Endodermal cell (in vitro differentiated cells): ENCODE measurements around the gene CAPN1. TPM values are rescaled to one million over a fixed set of nuclear protein-coding genes. Genes with fewer than 3 reads are reported as not detected.
A peak's percentile ranks its signal among the peaks of the same experiment; 100 is the strongest.

Experiments used
- DNase-seq: peaks from one replicate; pipeline ENCODE4 v3.0.0-alpha.2; 2017
- H3K27ac ChIP-seq: 2 replicates; pipeline ENCODE4 v1.5.1; 2013; ENCODE audit warnings: mild to moderate bottlenecking, low read depth, low read length, moderate library complexity
- H3K27me3 ChIP-seq: 2 replicates; pipeline ENCODE4 v1.6.1; 2013; ENCODE audit warnings: mild to moderate bottlenecking, low read length, moderate library complexity; ENCODE audit not compliant: insufficient read depth, control insufficient read depth, poor library complexity, severe bottlenecking
- H3K36me3 ChIP-seq: 2 replicates; pipeline ENCODE4 v1.7.0; 2013; ENCODE audit warnings: mild to moderate bottlenecking, low read length, moderate library complexity; ENCODE audit not compliant: control insufficient read depth, insufficient read depth
- H3K4me1 ChIP-seq: one replicate; pipeline ENCODE4 v1.7.0; 2013; ENCODE audit warnings: low read length; ENCODE audit not compliant: control insufficient read depth, insufficient read depth
- H3K4me3 ChIP-seq: 2 replicates; pipeline ENCODE4 v1.5.1; 2013; ENCODE audit warnings: mild to moderate bottlenecking, low read length, moderate library complexity
- H3K9ac ChIP-seq: 2 replicates; pipeline ENCODE4 v1.6.1; 2013; ENCODE audit warnings: mild to moderate bottlenecking, low read length, moderate library complexity; ENCODE audit not compliant: poor library complexity, severe bottlenecking; ENCODE audit errors: extremely low read depth
- H3K9me3 ChIP-seq: 2 replicates; pipeline ENCODE4 v1.6.1; 2013; ENCODE audit warnings: mild to moderate bottlenecking, low read length, moderate library complexity; ENCODE audit not compliant: control insufficient read depth
- H3K27ac Mint-ChIP-seq: 2 replicates; pipeline ENCODE4 v1.8.0; 2020; ENCODE audit warnings: mixed read lengths
- H3K27me3 Mint-ChIP-seq: 2 replicates; pipeline ENCODE4 v1.8.0; 2021; ENCODE audit warnings: mild to moderate bottlenecking, mixed read lengths; ENCODE audit not compliant: insufficient read depth
- H3K36me3 Mint-ChIP-seq: 2 replicates; pipeline ENCODE4 v1.8.0; 2020; ENCODE audit warnings: low read depth, mixed read lengths
- H3K4me1 Mint-ChIP-seq: 2 replicates; pipeline ENCODE4 v1.8.0; 2020; ENCODE audit warnings: mixed read lengths
- H3K4me3 Mint-ChIP-seq: 2 replicates; pipeline ENCODE4 v1.8.0; 2020; ENCODE audit warnings: mild to moderate bottlenecking, moderate library complexity, mixed read lengths
- H3K9me3 Mint-ChIP-seq: 2 replicates; pipeline ENCODE4 v1.8.0; 2020; ENCODE audit warnings: mild to moderate bottlenecking, mixed read lengths
- WGBS, 2 experiments: methylation state at CpG; one replicate each; pipeline versions ENCODE4 v1.1.5 to v1.1.7; 2013; ENCODE audit warnings: missing lambda C conversion rate in 2 of 2, mixed read lengths in 1 of 2; ENCODE audit not compliant: insufficient coverage in 1 of 2, insufficient read length in 1 of 2; 5-methylcytosine and 5-hydroxymethylcytosine counted together
- total RNA-seq, 2 donors: library from RNA; stranded (reverse); fragmentation: NEBNext Ultra II Directional in 1 of 2; extraction: Animal tissue kit (Norgen Biotek cat#: 25700) in 1 of 2; gene quantifications; 2 replicates in 1 of 2; 3 replicates in 1 of 2; pipeline ENCODE4 v1.2.1, GENCODE V29; 2021
- TF ChIP-seq, protein P1 (sequence below): fragments of 200-600 bp; sonication (generic); conservative IDR thresholded peaks from 2 replicates; pipeline ENCODE4 v1.5.0; 2021; ENCODE audit warnings: antibody characterized with exemption, mild to moderate bottlenecking

The CAPN1 gene
- total RNA-seq, 2 donors from 2014 or later: 183 to 223 TPM

DNA sequence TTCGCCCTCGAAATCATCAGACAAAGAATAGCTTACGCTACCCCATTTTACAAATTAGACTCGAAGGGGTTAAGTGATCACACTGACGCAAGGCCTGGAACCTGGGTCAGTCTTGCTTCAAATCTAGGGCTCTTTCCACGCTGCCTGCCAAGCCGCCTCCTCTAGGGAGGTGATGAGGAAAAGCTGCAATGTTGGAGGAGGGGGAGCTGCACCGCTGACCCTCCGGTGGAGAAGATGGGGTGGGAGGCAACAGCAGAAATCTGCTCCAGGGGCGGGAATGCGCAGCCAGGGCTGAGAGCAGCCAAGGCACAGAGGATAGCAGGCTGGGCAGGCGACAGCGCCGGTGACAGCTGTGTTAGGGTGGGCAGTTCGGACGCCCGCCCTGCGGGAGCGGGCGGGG lies 48.0 kb upstream of the CAPN1 start:
- Mint-ChIP-seq H3K4me1 (peaks cover 19% of the 10 kb centered on the region), H3K27ac (peak overlapping the region; percentile 99), H3K36me3 (peaks cover 28% of the 10 kb centered on the region), H3K4me3 (peak overlapping the region; percentile 87), H3K9me3 (no peaks in the 10 kb centered on the region), H3K27me3 (peaks cover 2% of the 10 kb centered on the region)
- H3K27ac ChIP-seq: no peak overlapping the region
- H3K9me3 ChIP-seq: no peaks in the 10 kb centered on the region
- H3K36me3 ChIP-seq: peaks cover 36% of the 10 kb centered on the region
- peak; percentile 61 for DNase-seq
- H3K9ac ChIP-seq: peak overlapping the region; percentile 98
- H3K4me1 ChIP-seq: no peaks in the 10 kb centered on the region
- WGBS, 2 experiments: 0 to 3% methylated on average over 8 to 20 of the region's 20 CpGs
- peak overlapping the region; percentile 94 for H3K4me3 ChIP-seq
- H3K27me3 ChIP-seq: no peaks in the 10 kb centered on the region
- TF ChIP-seq, protein P1, sequence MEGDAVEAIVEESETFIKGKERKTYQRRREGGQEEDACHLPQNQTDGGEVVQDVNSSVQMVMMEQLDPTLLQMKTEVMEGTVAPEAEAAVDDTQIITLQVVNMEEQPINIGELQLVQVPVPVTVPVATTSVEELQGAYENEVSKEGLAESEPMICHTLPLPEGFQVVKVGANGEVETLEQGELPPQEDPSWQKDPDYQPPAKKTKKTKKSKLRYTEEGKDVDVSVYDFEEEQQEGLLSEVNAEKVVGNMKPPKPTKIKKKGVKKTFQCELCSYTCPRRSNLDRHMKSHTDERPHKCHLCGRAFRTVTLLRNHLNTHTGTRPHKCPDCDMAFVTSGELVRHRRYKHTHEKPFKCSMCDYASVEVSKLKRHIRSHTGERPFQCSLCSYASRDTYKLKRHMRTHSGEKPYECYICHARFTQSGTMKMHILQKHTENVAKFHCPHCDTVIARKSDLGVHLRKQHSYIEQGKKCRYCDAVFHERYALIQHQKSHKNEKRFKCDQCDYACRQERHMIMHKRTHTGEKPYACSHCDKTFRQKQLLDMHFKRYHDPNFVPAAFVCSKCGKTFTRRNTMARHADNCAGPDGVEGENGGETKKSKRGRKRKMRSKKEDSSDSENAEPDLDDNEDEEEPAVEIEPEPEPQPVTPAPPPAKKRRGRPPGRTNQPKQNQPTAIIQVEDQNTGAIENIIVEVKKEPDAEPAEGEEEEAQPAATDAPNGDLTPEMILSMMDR: no peak

DNA sequence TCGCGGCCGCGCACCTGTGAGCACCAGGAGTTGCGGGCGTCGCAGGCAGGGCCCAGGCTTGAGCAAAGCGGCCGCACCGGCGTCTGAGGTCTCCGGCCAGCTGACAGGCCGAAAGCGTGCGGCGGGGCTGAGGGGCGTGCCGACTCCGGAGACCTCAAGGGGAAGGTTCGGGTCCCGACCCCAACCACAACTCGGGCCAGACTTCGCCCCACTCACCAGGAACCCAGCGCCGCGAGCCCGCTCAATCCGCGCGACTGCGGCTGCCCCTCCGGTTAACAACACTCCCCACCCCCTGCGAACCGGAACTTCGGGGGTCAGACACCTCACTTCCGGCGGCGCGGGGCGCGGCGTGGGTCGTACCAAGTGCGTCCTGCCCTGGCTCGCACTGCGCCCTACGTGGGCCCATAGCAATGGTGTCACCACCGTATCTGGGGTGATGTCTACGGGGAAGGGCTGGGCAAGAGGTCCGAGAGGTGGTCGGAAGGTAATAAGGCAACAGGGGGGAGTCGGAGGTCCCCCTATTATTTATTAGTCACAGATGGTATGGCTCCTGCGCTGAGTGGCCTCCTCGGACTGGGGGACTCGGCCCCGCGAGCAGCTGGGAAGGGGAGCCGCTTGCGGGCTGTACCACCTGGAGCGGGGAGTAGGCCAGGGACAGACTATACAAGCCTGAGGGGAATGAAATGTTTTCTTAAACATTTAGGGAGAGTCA lies 47.3 kb upstream of the CAPN1 start, which contains the start of gene SYVN1:
SYVN1 (minus strand) TSS at position 280 of the 712 bp plus-strand sequence. CDS start 918 bp downstream, outside the sequence.
- Histone ChIP-seq H3K4me3 (peak within 1 kb of the TSS; percentile 94), H3K27me3 (no peaks in the 10 kb centered on the region), H3K9me3 (no peaks in the 10 kb centered on the region), H3K4me1 (no peaks in the 10 kb centered on the region), H3K9ac (peak within 1 kb of the TSS; percentile 98), H3K36me3 (peaks cover 32% of the 10 kb centered on the region), H3K27ac (peak within 1 kb of the TSS; percentile 99)
- H3K4me1 Mint-ChIP-seq: peaks cover 19% of the 10 kb centered on the region
- peak; percentile 94 for DNase-seq
- TF ChIP-seq, protein P1: no peak
- 0 to 1% methylated on average over 20 to 60 of the region's 60 CpGs for WGBS, 2 experiments
- peaks cover 3% of the 10 kb centered on the region for H3K27me3 Mint-ChIP-seq
- no peaks in the 10 kb centered on the region for H3K9me3 Mint-ChIP-seq
- H3K27ac Mint-ChIP-seq: peak within 1 kb of the TSS; percentile 99
- peaks cover 27% of the 10 kb centered on the region for H3K36me3 Mint-ChIP-seq
- H3K4me3 Mint-ChIP-seq: peak within 1 kb of the TSS; percentile 87

DNA sequence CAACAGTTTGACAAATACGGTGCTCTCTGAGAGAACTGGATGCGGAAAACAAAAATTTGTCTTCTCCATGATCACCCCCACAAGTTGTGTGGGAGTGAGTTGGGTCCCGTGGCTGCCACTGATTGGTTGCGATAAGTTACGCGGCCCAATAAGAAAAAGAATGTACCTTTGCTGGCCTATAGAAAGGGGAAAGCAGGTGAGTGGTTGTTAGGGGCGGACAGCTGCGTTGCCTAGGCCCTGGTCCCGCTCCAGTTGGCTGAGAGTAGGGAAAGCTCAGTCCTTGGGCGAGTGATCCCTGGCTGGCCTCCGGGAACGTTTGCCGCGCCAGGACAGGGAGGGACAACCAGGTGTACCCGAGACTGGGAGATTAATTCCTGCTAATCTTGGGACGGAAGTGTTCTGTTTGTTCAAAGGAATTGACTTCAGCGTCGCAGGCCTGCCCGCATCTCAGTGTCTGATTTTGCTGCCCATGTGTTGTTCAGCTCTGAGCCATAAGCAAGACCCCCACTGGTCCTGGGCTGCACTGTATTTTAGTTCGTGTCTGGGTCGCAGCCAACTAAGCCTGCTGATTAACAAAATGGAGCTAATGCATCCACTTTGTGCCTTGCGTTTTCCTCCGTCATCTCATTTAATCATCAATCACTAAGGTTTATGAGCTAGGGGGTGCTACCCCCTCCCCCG lies 46.6 kb upstream of the CAPN1 start:
- Histone ChIP-seq H3K4me1 (no peaks in the 10 kb centered on the region), H3K4me3 (peak overlapping the region; percentile 94), H3K27ac (peak overlapping the region; percentile 99), H3K9ac (peak overlapping the region; percentile 98), H3K36me3 (peaks cover 25% of the 10 kb centered on the region), H3K9me3 (no peaks in the 10 kb centered on the region), H3K27me3 (no peaks in the 10 kb centered on the region)
- WGBS, 2 experiments: 8 to 10% methylated on average over 16 to 24 of the region's 24 CpGs
- peak overlapping the region; percentile 87 for H3K4me3 Mint-ChIP-seq
- H3K9me3 Mint-ChIP-seq: no peaks in the 10 kb centered on the region
- TF ChIP-seq, protein P1: no peak
- DNase-seq: peak; percentile 98
- peaks cover 3% of the 10 kb centered on the region for H3K27me3 Mint-ChIP-seq
- peaks cover 23% of the 10 kb centered on the region for H3K36me3 Mint-ChIP-seq
- H3K27ac Mint-ChIP-seq: peak overlapping the region; percentile 99
- H3K4me1 Mint-ChIP-seq: peaks cover 19% of the 10 kb centered on the region
